MM.1S (cell line): ENCODE results near the gene CXCR3.

Experiments
- EZH2 ChIP-seq: fragments of 300-600 bp; sonication (generic); optimal IDR thresholded peaks from 2 replicates; pipeline ENCODE3; 2017; ENCODE audit warnings: low read depth, mild to moderate bottlenecking, antibody characterized with exemption, low read length, mixed read lengths
- TF ChIP-seq, protein P1 (sequence below): fragments of 300-600 bp; sonication (generic); IDR thresholded peaks from 2 replicates; pipeline ENCODE4 v1.5.1; 2016; ENCODE audit warnings: antibody characterized with exemption, low read length, mixed read lengths

DNA sequence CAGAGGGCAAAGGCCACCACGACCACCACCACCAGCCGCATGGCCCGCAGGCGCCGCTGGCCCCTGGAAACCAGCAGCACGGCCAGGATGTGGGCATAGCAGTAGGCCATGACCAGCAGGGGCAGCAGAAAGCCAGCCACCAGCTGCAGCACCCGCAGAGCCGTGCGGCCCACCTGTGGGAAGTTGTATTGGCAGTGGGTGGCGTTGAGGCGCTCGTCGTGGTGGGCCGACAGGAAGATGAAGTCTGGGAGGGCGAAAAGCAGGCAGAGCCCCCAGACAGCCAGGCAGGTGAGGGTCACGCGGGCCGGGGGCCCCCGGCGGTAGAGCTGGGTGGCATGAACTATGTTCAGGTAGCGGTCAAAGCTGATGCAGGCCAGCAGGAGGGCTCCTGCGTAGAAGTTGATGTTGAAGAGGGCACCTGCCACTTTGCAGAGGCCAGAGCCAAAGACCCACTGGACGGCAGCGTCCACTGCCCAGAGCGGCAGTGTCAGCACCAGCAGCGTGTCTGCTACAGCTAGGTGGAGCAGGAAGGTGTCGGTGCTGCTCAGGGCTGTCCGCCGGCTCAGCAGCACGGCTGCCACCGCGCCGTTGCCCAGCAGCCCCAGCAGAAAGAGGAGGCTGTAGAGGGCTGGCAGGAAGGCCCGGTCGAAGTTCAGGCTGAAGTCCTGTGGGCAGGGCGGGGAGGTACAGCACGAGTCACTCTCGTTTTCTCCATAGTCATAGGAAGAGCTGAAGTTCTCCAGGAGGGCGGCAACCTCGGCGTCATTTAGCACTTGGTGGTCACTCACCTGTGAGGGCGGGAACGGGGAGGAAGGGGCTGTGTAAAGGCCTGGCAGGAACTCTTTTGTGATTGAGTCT lies 1.4 kb downstream of the CXCR3 start:
- TF ChIP-seq, protein P1, sequence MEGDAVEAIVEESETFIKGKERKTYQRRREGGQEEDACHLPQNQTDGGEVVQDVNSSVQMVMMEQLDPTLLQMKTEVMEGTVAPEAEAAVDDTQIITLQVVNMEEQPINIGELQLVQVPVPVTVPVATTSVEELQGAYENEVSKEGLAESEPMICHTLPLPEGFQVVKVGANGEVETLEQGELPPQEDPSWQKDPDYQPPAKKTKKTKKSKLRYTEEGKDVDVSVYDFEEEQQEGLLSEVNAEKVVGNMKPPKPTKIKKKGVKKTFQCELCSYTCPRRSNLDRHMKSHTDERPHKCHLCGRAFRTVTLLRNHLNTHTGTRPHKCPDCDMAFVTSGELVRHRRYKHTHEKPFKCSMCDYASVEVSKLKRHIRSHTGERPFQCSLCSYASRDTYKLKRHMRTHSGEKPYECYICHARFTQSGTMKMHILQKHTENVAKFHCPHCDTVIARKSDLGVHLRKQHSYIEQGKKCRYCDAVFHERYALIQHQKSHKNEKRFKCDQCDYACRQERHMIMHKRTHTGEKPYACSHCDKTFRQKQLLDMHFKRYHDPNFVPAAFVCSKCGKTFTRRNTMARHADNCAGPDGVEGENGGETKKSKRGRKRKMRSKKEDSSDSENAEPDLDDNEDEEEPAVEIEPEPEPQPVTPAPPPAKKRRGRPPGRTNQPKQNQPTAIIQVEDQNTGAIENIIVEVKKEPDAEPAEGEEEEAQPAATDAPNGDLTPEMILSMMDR = no peak
- no peak for TF ChIP-seq EZH2
